Left forelimb (tissue), 1 donor: ENCODE data around the gene MFSD11.
"Not testable (repeated sequence)": the region's sequence is repeated elsewhere in the genome, so short reads cannot be mapped to it uniquely, and the experiment has no call there.

Source experiments
- DNase-seq: peaks from one replicate; pipeline ENCODE4 v3.0.0-alpha.2; 2018; ENCODE audit warnings: low spot score

MFSD11 gene

GRCh38 chr17:76726776-76727718, 10.9 kb upstream of the MFSD11 start, which contains the start of gene METTL23:
Gene METTL23 (plus strand): TSS chr17:76726839. CDS start chr17:76729711, 2,872 bp downstream.
- peak; percentile 87 for DNase-seq

GRCh38 chr17:76727745-76728456, 10.0 kb upstream of the MFSD11 start:
- DNase-seq: no peak

GRCh38 chr17:76731800-76732733, 5.9 kb upstream of the MFSD11 start:
- DNase-seq: not testable (repeated sequence)

DNA sequence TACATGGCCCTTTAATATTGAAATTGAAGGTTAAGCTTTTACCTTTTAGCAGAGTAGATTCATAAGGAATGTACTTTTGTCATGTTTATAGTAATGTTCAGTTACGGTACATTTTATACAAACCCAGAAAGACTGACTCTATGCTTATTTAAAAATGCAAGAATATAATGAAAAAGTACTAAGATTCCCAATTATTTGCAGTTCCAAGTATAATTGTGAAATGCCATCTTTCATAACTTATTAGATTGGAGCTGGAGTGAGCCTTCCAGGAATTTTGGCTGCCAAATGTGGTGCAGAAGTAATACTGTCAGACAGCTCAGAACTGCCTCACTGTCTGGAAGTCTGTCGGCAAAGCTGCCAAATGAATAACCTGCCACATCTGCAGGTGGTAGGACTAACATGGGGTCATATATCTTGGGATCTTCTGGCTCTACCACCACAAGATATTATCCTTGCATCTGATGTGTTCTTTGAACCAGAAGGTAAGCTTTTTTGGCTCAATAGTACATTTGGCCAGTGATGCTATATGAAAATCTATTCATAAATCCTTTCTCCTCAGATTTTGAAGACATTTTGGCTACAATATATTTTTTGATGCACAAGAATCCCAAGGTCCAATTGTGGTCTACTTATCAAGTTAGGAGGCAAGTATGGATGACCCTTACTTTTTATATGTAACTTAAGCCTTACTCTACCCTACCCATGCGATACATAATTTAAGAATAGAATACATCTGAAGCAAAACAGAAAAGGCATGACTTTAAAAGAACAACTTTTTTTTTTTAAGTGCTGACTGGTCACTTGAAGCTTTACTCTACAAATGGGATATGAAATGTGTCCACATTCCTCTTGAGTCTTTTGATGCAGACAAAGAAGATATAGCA, 4.9 kb upstream of the MFSD11 start:
- DNase-seq: no peak

DNA sequence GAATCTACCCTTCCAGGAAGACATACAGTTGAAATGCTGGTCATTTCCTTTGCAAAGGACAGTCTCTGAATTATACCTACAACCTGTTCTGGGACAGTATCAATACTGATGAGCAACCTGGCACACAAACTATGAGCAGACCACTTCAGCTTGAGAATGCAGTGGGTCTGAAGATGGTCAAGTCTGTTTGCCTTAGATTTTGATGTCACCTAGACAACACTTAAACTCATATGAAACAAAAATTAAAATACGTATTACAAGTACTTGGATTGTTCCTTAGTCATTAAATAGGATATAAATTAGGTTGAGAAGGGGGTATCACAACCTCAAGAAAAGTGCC, 4.3 kb upstream of the MFSD11 start:
- no peak for DNase-seq

DNA sequence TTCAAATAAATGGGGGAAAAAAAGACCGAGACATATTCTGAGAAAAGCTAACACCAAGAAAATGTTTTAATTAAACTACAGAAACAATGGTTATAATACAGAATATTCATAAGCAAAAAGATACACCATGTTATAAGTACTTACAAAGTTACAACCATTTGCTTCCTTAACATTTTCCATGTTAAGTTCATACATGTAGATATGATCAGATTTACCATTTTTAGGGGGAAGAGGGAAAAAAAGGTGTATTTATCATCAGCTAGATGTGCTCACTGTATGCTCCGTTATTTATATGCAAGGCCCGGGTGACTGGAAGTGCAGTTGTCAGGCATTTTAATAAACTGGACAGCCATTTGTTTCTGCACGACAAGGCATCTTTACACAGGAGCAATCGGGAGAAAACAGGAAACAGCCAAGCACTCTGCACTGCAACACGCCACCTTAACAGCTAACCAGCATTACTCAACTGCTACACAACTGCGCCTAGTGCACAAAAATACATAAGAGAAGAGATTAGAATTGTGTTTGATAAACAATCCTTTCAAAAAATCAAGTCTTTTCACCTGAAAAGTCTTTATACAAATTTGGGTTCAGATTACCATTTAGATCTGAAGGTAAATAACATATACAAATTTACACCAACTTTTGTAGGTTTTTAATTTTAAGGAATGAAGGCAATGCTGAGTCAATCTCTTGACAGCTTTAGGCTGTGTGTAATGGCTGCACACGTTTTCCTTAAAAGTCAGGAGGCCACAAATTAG, 3.7 kb upstream of the MFSD11 start:
- no peak for DNase-seq

GRCh38 chr17:76735006-76735405, 2.9 kb upstream of the MFSD11 start:
- no peak for DNase-seq

DNA sequence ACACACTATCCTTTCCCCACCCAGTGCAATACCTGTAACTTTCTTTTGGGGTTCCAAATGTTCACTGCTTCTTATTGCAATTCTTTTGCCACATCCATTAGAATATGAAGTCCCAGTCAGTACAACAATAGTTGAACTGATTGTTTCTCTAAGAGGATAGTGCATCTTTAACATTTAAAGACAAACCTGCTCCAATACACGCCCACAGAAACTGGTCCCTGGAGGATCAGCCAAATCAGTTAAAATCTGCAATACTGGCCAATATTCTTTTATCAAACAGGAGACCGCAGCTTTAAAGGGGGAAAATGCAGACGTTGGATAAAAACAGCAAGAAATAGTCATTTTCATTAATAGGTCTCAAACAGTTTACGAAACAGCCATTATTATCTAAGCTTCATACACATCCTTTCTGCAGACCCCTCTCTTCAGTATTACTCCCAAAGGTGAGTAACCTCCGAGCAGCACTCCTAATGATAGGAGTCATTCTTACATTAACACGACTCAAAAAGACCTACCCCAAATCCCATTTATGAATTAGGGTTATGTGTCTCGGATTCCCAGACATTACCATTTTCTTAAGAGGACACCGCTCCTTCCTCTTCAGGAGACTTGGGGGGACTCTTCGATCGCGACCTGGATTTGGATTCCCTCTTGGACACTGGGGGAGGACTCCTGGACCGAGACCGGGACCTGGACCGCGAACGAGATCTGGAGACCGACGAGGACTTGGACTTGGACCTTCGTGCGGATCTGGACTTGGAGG, 2.2 kb upstream of the MFSD11 start:
- DNase-seq: no peak

- peak; percentile 87 for DNase-seq
Observed at GRCh38 chr17:76736349-76737081, 1.4 kb upstream of the MFSD11 start.

DNA sequence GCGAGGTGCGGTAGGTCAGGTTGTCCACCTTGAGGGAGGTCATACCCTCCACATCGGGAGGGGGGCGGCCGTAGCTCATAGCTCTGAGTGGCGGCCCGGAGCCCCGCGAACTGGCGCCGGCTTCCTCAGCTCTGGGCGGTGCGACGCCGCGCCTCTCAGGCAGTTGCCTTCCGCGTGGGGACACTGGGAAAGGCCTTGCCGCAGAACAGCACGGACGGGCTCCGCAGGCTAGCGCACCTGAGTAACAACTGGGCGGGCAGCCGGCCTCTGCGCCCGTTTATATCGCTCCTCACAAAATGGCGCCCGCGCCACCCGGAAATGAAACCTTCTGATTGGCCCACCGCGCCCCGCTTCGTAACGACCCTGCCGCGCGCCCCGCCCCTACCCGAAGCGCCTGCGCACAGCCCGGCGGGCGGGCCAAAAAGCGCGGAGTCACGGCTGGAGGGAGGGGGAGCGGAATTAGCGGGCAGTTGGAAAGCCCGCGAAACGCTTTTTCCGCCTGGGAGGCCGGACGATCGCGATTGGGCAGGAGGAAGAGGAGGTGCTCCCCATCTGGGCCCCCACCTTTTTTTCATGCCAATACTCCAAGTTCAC, 740 bp upstream of the MFSD11 start, which contains the start of gene SRSF2:
Gene SRSF2, minus strand, starts transcription at position 250 of the 594 bp plus-strand sequence. Its CDS starts 171 bp downstream, at position 79.
- DNase-seq: peak; percentile 100

GRCh38 chr17:76738468-76738850, 540 bp downstream of the MFSD11 start:
- no peak for DNase-seq

DNA sequence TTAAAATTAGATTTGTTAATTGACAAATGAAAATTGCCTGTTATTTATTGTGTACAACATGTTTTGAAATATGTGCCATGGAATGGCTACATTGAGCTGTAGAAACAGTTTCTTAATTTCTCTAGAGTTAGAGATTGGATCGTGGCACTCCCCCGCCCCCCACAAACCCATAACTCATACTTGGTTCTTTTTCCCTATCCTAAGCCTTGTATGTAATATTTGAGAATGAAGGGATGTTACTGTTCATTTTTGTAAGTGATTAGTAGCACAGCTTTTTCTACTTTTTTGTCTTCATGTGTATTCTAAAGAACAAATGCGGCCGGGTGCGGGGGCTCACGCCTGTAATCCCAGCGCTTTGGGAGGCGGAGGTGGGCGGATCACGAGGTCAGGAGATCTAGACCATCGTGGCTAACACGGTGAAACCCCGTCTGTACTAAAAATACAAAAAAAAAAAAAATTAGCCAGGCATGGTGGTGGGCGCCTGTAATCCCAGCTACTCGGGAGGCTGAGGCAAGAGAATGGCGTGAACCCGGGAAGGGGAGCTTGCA, 1.7 kb downstream of the MFSD11 start:
- not testable (repeated sequence) for DNase-seq

DNA sequence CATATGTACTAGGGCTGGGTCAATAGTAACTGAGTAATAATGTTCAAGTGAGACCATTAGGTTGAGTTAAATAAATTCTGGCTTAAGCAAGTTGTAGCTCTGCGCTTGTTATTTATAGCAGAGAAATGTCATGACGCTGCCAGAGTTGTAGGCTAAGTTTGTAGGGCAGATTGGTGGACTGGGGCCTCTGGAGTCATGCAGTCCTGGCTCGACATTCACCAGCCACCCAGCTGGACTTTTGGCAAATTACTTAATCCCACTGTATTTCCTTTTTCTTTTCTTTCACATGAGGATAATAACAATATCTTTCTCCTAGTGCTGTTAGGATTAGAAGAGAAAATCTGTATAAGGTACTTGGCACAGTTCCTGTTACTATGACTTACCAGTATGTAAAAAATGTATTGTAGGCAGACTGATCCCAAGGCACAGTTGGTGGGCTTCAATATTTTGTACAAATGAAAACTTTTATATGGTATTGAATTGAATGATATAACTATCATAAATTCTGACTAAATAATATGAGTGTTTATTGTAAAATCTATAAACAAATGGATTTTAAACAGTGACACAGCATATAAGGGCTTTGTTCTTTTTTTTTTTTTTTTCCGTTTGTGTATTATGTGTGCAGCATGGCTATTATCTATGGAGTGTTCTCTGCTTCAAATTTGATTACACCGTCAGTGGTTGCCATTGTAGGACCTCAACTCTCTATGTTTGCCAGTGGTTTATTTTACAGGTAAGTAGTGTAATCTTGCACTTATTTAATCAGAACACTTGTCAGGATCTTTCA, 2.6 kb downstream of the MFSD11 start:
- DNase-seq: no peak

GRCh38 chr17:76742958-76743357, 5.0 kb downstream of the MFSD11 start:
- DNase-seq: no peak

GRCh38 chr17:76744747-76745146, 6.8 kb downstream of the MFSD11 start:
- no peak for DNase-seq

DNA sequence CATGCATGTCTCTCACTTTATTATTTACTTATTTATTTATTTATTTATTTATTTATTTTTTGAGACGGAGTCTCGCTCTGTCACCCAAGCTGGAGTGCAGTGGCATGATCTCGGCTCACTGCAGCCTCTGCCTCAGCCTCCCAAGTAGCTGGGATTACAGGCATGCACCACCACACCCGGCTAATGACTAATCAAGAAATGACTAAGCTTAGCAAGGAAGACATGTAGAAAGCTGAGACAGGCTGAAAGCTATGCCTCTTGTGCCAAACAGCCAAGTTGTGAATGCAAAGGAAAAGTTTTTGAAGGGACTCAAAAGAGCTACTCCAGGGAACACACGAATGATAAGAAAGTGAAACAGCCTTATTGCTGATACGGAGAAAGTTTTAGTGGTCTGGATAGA, 7.9 kb downstream of the MFSD11 start:
- DNase-seq: not testable (repeated sequence)

DNA sequence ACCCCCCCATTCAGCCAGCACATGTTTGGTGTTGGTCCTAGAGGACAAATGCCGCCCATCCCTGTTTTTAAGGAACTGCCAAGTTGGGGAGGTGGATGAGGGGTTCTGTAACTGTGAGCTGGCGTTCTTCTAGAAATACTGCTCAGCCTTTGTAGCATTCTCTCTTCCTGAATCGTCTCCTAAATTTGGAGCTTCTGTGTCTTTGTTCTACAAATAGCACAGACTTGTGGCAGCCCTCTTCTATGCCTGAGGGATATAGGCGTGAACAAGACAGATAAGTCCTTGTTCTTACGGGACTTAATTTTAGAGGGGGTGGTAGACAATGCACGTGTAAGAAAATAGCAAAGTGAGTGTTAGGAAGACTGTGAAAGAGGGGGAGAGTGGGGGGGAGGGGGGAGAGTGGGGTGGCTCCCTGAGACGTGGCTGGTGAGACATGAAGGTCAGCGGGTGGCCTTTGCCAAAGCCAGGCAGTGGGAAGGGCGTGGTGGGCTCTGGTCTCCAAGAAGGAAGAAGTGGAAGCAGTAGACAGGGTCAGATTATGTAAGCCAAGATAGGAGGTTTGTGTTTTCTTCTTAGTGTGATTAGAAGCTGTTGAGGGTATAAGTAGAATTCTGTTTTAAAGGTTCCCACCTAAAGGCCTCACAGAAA, 9.9 kb downstream of the MFSD11 start:
- DNase-seq: no peak
